Measurements from ENCODE around the gene CELF4.

CELF4 gene

GRCh38 chr18:37385846-37386778, 179.5 kb downstream of the CELF4 start:
- DNase-seq (ENCODE audit: insufficient read length, low spot score) (no peak), FAIRE-seq (peak; percentile 91)
- peak; percentile 76 for TF ChIP-seq CTCF (IDR thresholded peaks at IDR 0.05; ENCODE audit: insufficient read depth, missing control alignments)

GRCh38 chr18:37383846-37384595, 181.6 kb downstream of the CELF4 start:
- FAIRE-seq (no peak), DNase-seq (ENCODE audit: insufficient read length, low spot score) (no peak)

GRCh38 chr18:37383036-37383785, 182.4 kb downstream of the CELF4 start:
- no peak for TF ChIP-seq CTCF (IDR thresholded peaks at IDR 0.05; ENCODE audit: insufficient read depth, missing control alignments)
- DNase-seq (ENCODE audit: insufficient read length, low spot score) (no peak), FAIRE-seq (no peak)

More at GRCh38 chr18:37383846-37384595, 181.6 kb downstream of the CELF4 start:
- no peak for TF ChIP-seq CTCF (IDR thresholded peaks at IDR 0.05; ENCODE audit: insufficient read depth, missing control alignments)

- no peak for FAIRE-seq
- TF ChIP-seq CTCF (IDR thresholded peaks at IDR 0.05; ENCODE audit: insufficient read depth, missing control alignments), result no peak
- DNase-seq (ENCODE audit: insufficient read length, low spot score), result no peak
These were observed 184.0 kb downstream of the CELF4 start for GRCh38 chr18:37381554-37381953.

- DNase-seq (ENCODE audit: insufficient read length, low spot score) (no peak), FAIRE-seq (no peak)
- no peak for TF ChIP-seq CTCF (IDR thresholded peaks at IDR 0.05; ENCODE audit: insufficient read depth, missing control alignments)
These were observed 185.0 kb downstream of the CELF4 start for GRCh38 chr18:37380546-37381110.

- DNase-seq (ENCODE audit: insufficient read length, low spot score) (no peak), FAIRE-seq (no peak)
These were observed 187.1 kb downstream of the CELF4 start for GRCh38 chr18:37378336-37379010.

More at GRCh38 chr18:37378336-37379010, 187.1 kb downstream of the CELF4 start:
- no peak for TF ChIP-seq CTCF (IDR thresholded peaks at IDR 0.05; ENCODE audit: insufficient read depth, missing control alignments)

Measured in D721Med (cell line).